Measurements from ENCODE around the gene ARHGEF7.
"Not testable (repeated sequence)": the region's sequence is repeated elsewhere in the genome, so short reads cannot be mapped to it uniquely, and the experiment has no call there.

DNA sequence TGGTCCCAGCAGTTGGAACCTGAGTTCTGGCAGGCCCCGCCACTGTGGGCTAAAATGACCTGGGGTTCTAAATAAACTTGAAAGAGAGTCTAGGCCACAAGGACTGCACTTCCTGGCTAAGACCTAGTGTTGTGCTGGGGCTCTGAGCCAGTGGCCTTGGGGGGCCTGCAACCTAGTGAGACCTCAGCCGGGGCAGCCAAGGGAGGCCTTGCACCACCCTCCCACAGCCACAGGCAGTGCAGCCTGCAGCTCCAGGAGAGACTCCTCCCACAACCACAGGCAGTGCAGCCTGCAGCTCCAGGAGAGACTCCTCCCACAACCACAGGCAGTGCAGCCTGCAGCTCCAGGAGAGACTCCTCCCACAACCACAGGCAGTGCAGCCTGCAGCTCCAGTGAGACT, 142.8 kb downstream of the ARHGEF7 start:
- TF ChIP-seq CTCF (conservative IDR thresholded peaks at IDR 0.05; ENCODE audit: low read length); EZH2phosphoT487 (IDR thresholded peaks at IDR 0.05; ENCODE audit: borderline replicate concordance): not testable (repeated sequence)
